K562 (cell line): Measurements from ENCODE around the gene VPS41. TPM values are rescaled to one million over a fixed set of nuclear protein-coding genes. Genes with fewer than 3 reads are reported as not detected.

Source experiments
- ATAC-seq: fragments of 200-7000 bp; cut with Tn5 transposase; 3 replicates; pipeline ENCODE4 v1.9.1; 2020; ENCODE audit warnings: moderate library complexity
- BruUV-seq: library from RNA; stranded (reverse); fragments of 400-500 nt; replicated peaks from 2 replicates; lab custom pipeline; 2021; lab: Mats Ljungman, UMichigan
- CTCF ChIA-PET: fragments of 300-600 bp; formaldehyde crosslinking; extraction: SDS; loops from one replicate; lab custom pipeline; 2021; ENCODE audit warnings: low intra/inter-chr PET ratio; lab: Yijun Ruan, JAX
- POLR2A ChIA-PET: fragments of 300-600, 350-650 bp; sonication (Branson Sonifier 250); formaldehyde crosslinking; extraction: SDS; loops from one replicate; lab custom pipeline; 2021; ENCODE audit warnings: antibody characterized with exemption, inconsistent platforms; lab: Yijun Ruan, JAX
- DNase-seq, 4 experiments: peaks; one replicate each; pipeline versions ENCODE4 v3.0.0 to v3.0.0-alpha.2; 2011 to 2018; ENCODE audit warnings: low spot score in 3 of 4, mixed read lengths in 3 of 4; ENCODE audit errors: extremely low read depth in 1 of 4
- FAIRE-seq: peaks from 2 replicates; lab custom pipeline; 2011; peaks lifted over from hg19 to GRCh38; lab: Jason Lieb, UNC
- H2AFZ ChIP-seq: 2 replicates; pipeline ENCODE4 v1.6.0; 2011; ENCODE audit warnings: low read depth, low read length, control low read depth, inconsistent platforms
- H3K27ac ChIP-seq: fragments of 200-600 bp; 3 replicates; pipeline ENCODE4 v1.8.0; 2011; ENCODE audit warnings: low read depth, mild to moderate bottlenecking, control low read depth, inconsistent platforms, low read length, moderate library complexity, mixed read lengths; ENCODE audit errors: extremely low read depth
- H3K27me3 ChIP-seq, 2 experiments: fragments of 300-600 bp in 1 of 2; 2 replicates in 1 of 2; 3 replicates in 1 of 2; pipeline versions ENCODE4 v1.6.0 to v1.8.0; 2011; ENCODE audit warnings: inconsistent platforms in 2 of 2, low read length in 2 of 2, mild to moderate bottlenecking in 1 of 2, mixed read lengths in 1 of 2, moderate library complexity in 1 of 2; ENCODE audit not compliant: control insufficient read depth in 2 of 2, insufficient read depth in 2 of 2
- H3K36me3 ChIP-seq: fragments of 300-600 bp; 3 replicates; pipeline ENCODE4 v1.8.0; 2011; ENCODE audit warnings: mild to moderate bottlenecking, low read length, inconsistent platforms; ENCODE audit not compliant: control insufficient read depth, insufficient read depth
- H3K4me1 ChIP-seq, 2 experiments: fragments of 200-600 bp in 1 of 2; replicated peaks in 1 of 2; 2 replicates in 1 of 2; 3 replicates in 1 of 2; pipeline versions ENCODE4 v1.5.1 to v1.8.0; 2011; ENCODE audit warnings: inconsistent platforms in 2 of 2, low read length in 2 of 2, mild to moderate bottlenecking in 1 of 2, mixed read lengths in 1 of 2, moderate library complexity in 1 of 2; ENCODE audit not compliant: control insufficient read depth in 2 of 2, insufficient read depth in 2 of 2
- H3K4me2 ChIP-seq: 2 replicates; pipeline ENCODE4 v1.6.1; 2011; ENCODE audit warnings: low read length, control low read depth, inconsistent platforms, mixed read lengths; ENCODE audit not compliant: insufficient read depth
- H3K4me3 ChIP-seq: fragments of 200-600 bp; sonication (generic), shearing (Covaris generic); 2 replicates; pipeline ENCODE4 v1.5.1; 2016; ENCODE audit warnings: control low read depth, inconsistent platforms
- H3K79me2 ChIP-seq: fragments of 200-600 bp; 3 replicates; pipeline ENCODE4 v1.8.0; 2011; ENCODE audit warnings: low read length, inconsistent platforms; ENCODE audit not compliant: control insufficient read depth, insufficient read depth
- H3K9ac ChIP-seq, 2 experiments: 2 replicates each; pipeline versions ENCODE4 v1.6.0 to v1.6.1; 2011; ENCODE audit warnings: low read depth in 2 of 2, low read length in 2 of 2, control low read depth in 1 of 2, inconsistent platforms in 1 of 2, mild to moderate bottlenecking in 1 of 2, mixed read lengths in 1 of 2; ENCODE audit not compliant: insufficient read depth in 1 of 2
- H3K9me1 ChIP-seq: one replicate; pipeline ENCODE4 v1.6.0; 2011; ENCODE audit warnings: inconsistent platforms, mild to moderate bottlenecking, low read length, moderate library complexity; ENCODE audit not compliant: control insufficient read depth, insufficient read depth
- H3K9me3 ChIP-seq: replicated peaks from 2 replicates; pipeline ENCODE4 v1.5.1; 2011; ENCODE audit warnings: low read depth, low read length, inconsistent platforms; ENCODE audit not compliant: control insufficient read depth, insufficient read depth
- H4K20me1 ChIP-seq: replicated peaks from 2 replicates; pipeline ENCODE4 v1.6.1; 2011; ENCODE audit warnings: low read length, inconsistent platforms, mixed read lengths; ENCODE audit not compliant: control insufficient read depth, insufficient read depth
- BRF1 ChIP-seq: IDR thresholded peaks from 3 replicates; pipeline ENCODE4 v1.6.1; 2011; ENCODE audit warnings: borderline replicate concordance, mild to moderate bottlenecking; ENCODE audit not compliant: insufficient read length; ENCODE audit errors: extremely low read depth
- CHD7 ChIP-seq: fragments of 200-600 bp; sonication (generic); IDR thresholded peaks from one replicate; pipeline ENCODE4 v1.6.1; 2012; ENCODE audit warnings: mild to moderate bottlenecking, low read depth, low read length, inconsistent platforms
- ETV6 ChIP-seq, 3 experiments: fragments of 150-350 bp in 1 of 3; sonication (generic) in 1 of 3; formaldehyde crosslinking in 1 of 3; IDR thresholded peaks; 2 replicates each; pipeline versions ENCODE4 v1.6.1 to v1.8.0; 2014 to 2022; ENCODE audit warnings: borderline replicate concordance in 2 of 3, low read depth in 2 of 3, antibody characterized with exemption in 1 of 3, low read length in 1 of 3, mild to moderate bottlenecking in 1 of 3, missing genetic modification reagents in 1 of 3
- RB1 ChIP-seq: fragments of 450-650 bp; IDR thresholded peaks from 2 replicates; pipeline ENCODE4 v1.6.1; 2017; ENCODE audit warnings: low read depth, mild to moderate bottlenecking
- USF2 ChIP-seq: sonication (generic); formaldehyde crosslinking; IDR thresholded peaks from 2 replicates; pipeline ENCODE4 v1.5.0; 2020; ENCODE audit warnings: missing genetic modification reagents
- YBX1 ChIP-seq: fragments of 450-650 bp; IDR thresholded peaks from 2 replicates; pipeline ENCODE4 v1.7.1; 2016; ENCODE audit warnings: mild to moderate bottlenecking
- ZNF217 ChIP-seq: sonication (generic); formaldehyde crosslinking; IDR thresholded peaks from 2 replicates; pipeline ENCODE4 v1.8.0; 2022; ENCODE audit warnings: mild to moderate bottlenecking, missing genetic modification reagents
- ZNF696 ChIP-seq: fragments of 250-450 bp; sonication (Bioruptor Pico); conservative IDR thresholded peaks from 2 replicates; pipeline ENCODE4 v1.4.0; 2020; ENCODE audit warnings: mild to moderate bottlenecking, moderate library complexity
- WGBS: fragments of 100-300 bp; shearing (Covaris generic); methylation state at CpG from one replicate; pipeline ENCODE4 v1.1.6; 2016; ENCODE audit warnings: low coverage, mixed read lengths; ENCODE audit not compliant: insufficient coverage; ENCODE audit errors: missing lambda C conversion rate; 5-methylcytosine and 5-hydroxymethylcytosine counted together
- in situ Hi-C: fragments of 300-500 bp; cut with MboI; formaldehyde crosslinking; loops from 4 replicates; pipeline ENCODE4 v1.15.0; 2018; ENCODE audit warnings: inconsistent platforms, mixed read lengths
- intact Hi-C: fragments of 100-400 bp; cut with micrococcal nuclease; formaldehyde crosslinking; loops from 2 replicates; pipeline ENCODE4 v1.14.2; 2022
- polyA plus RNA-seq, 8 experiments: library from polyadenylated mRNA; depleted of rRNA in 4 of 8; stranded (reverse) in 5 of 8; unstranded in 3 of 8; fragments of >200 nt; fragmentation: Nextera tagmentation in 2 of 8; fragmentation: Illumina TruSeq in 1 of 8; extraction: Ambion mirVana in 2 of 8; extraction: Trizol in 1 of 8; gene quantifications; 2 replicates each; pipeline versions ENCODE4 v1.2.1 to v1.2.3, GENCODE V29; 2011 to 2014; ENCODE audit warnings: inconsistent platforms in 1 of 8, missing spikeins in 1 of 8
- total RNA-seq, 7 experiments: library from RNA; depleted of rRNA in 6 of 7; stranded (reverse); fragments of >200 nt in 6 of 7; fragmentation: Illumina TruSeq in 2 of 7; extraction: Trizol in 2 of 7; gene quantifications; 2 replicates each; pipeline versions ENCODE4 v1.2.1 to v1.2.3, GENCODE V29; 2011 to 2021; ENCODE audit warnings: low replicate concordance in 1 of 7

Gene VPS41
- total and polyA plus RNA-seq, 9 of the 15 experiments (the other 6 are each of a cell fraction or from before 2014, with no cell fraction given), result 17.7 to 46.8 (median 32.1) TPM

GRCh38 chr7:38678698-38679054 is 230.3 kb downstream of the VPS41 start:
- intact Hi-C loops (no loop called here), in situ Hi-C loops (no loop called here)
- ATAC-seq (no peak), FAIRE-seq (no peak), DNase-seq (no peak)
- Histone ChIP-seq H3K27ac (no peak overlapping the region), H3K4me3 (no peak overlapping the region), H3K4me1 (no peaks in the 10 kb centered on the region), H4K20me1 (no peaks in the 10 kb centered on the region; the same call in 1 of the 2 replicates), H3K79me2 (no peaks in the 10 kb centered on the region), H3K9ac (no peak overlapping the region), H3K9me1 (no peaks in the 10 kb centered on the region), H3K4me2 (no peak overlapping the region), H3K27me3 (peaks cover 0 to 10% of the 10 kb centered on the region in 2 experiments; a peak in 3 of 5 replicates), H2AFZ (no peak overlapping the region), H3K9me3 (no peaks in the 10 kb centered on the region), H3K36me3 (no peaks in the 10 kb centered on the region)
- CTCF ChIA-PET, result no interaction called here
- POLR2A ChIA-PET, result interaction anchor here (0.7 to 1.3 kb wide), 2 partner anchors 11 to 1124 kb away, joined by 3 to 5 read pairs; no protein-coding TSS in a partner anchor
- no TSS peak for BruUV-seq
- WGBS, result 0% methylated on average over 1 of the region's 1 CpG
- TF ChIP-seq ZNF217 (CRISPR knock-in tag), result no peak
- no peak for TF ChIP-seq CHD7
- TF ChIP-seq ETV6 (IDR thresholded peaks at IDR 0.05; ENCODE audit: borderline replicate concordance in 1 of 2, low read depth in 2 of 2, low read length in 1 of 2), result no peak
- no peak for TF ChIP-seq ETV6 (CRISPR knock-in tag; IDR thresholded peaks at IDR 0.05; ENCODE audit: borderline replicate concordance)
- no peak for TF ChIP-seq USF2 (CRISPR knock-in tag)
- no peak for TF ChIP-seq RB1
- no peak for TF ChIP-seq ZNF696 (CRISPR knock-in tag)
- no peak for TF ChIP-seq YBX1
- TF ChIP-seq BRF1, result no peak
